ENCODE data around the gene UBE2L6. TPM values are rescaled to one million over a fixed set of nuclear protein-coding genes. Genes with fewer than 3 reads are reported as not detected.

UBE2L6 gene
- polyA plus RNA-seq, 3 donors: 101 to 284 (median 268) TPM

GRCh38 chr11:57523419-57523818 lies 44.1 kb downstream of the UBE2L6 start:
- no peak for TF ChIP-seq CTCF (IDR thresholded peaks at IDR 0.05)
- Histone ChIP-seq H3K79me2 (ENCODE audit: insufficient read depth, low read length) (peaks cover under 1% of the 10 kb centered on the region), H3K36me3 (replicated peaks in 1 of 2; ENCODE audit: control insufficient read depth in 1 of 2, insufficient read depth in 2 of 2, low read length in 2 of 2) (peaks cover under 1% of the 10 kb centered on the region in 2 donors), H3K4me3 (replicated peaks in 1 of 3; ENCODE audit: low read depth in 2 of 3, low read length in 3 of 3) (no peak overlapping the region), H4K20me1 (ENCODE audit: insufficient read depth, low read length) (no peaks in the 10 kb centered on the region), H3K9me3 (replicated peaks in 1 of 2; ENCODE audit: control insufficient read depth in 1 of 2, insufficient read depth in 1 of 2, low read length in 2 of 2) (no peaks in the 10 kb centered on the region), H3K27ac (ENCODE audit: low read depth in 1 of 2, low read length in 2 of 2) (no peak overlapping the region), H3K9ac (ENCODE audit: insufficient read depth, low read length, poor library complexity, severe bottlenecking) (no peak overlapping the region), H3K4me1 (ENCODE audit: control insufficient read depth in 1 of 2, insufficient read depth in 2 of 2, low read length in 2 of 2) (no peaks in the 10 kb centered on the region), H3K4me2 (replicated peaks; ENCODE audit: extremely low read depth, low read length, poor library complexity, severe bottlenecking) (no peak overlapping the region), H3K27me3 (ENCODE audit: control insufficient read depth in 2 of 2, insufficient read depth in 2 of 2, low read length in 2 of 2) (no peaks in the 10 kb centered on the region), H2AFZ (ENCODE audit: insufficient read depth, low read depth, low read length, poor library complexity, severe bottlenecking) (no peak overlapping the region)
- Mint-ChIP-seq H3K4me3 (no peak overlapping the region), H3K4me1 (no peaks in the 10 kb centered on the region), H3K9me3 (peaks cover 0 to 6% (median 0%) of the 10 kb centered on the region in 7 donors), H3K36me3 (peaks cover 10 to 16% of the 10 kb centered on the region in 2 donors), H3K27me3 (ENCODE audit: low read depth in 3 of 3) (peaks cover 0 to 2% (median 0%) of the 10 kb centered on the region in 3 donors), H3K27ac (no peak overlapping the region)
- intact Hi-C loops (cut with micrococcal nuclease): no loop called here
- DNase-seq: no peak
- WGBS (ENCODE audit: insufficient coverage): 100% methylated on average over 3 of the region's 4 CpGs

GRCh38 chr11:57521116-57521515 lies 46.4 kb downstream of the UBE2L6 start:
- H3K27me3 Mint-ChIP-seq (ENCODE audit: low read depth in 3 of 3): peaks cover 0 to 8% (median 2%) of the 10 kb centered on the region in 3 donors
- H2AFZ ChIP-seq (ENCODE audit: insufficient read depth, low read depth, low read length, poor library complexity, severe bottlenecking): no peak overlapping the region
- WGBS (ENCODE audit: insufficient coverage): 100% methylated on average over 1 of the region's 2 CpGs
- no peaks in the 10 kb centered on the region for H3K9me3 ChIP-seq (replicated peaks in 1 of 2; ENCODE audit: control insufficient read depth in 1 of 2, insufficient read depth in 1 of 2, low read length in 2 of 2)
- peaks cover 3 to 7% of the 10 kb centered on the region in 2 donors for H3K36me3 Mint-ChIP-seq
- no peaks in the 10 kb centered on the region for H4K20me1 ChIP-seq (ENCODE audit: insufficient read depth, low read length)
- no peak for DNase-seq
- peaks cover under 1 to 2% of the 10 kb centered on the region in 2 donors for H3K4me1 ChIP-seq (ENCODE audit: control insufficient read depth in 1 of 2, insufficient read depth in 2 of 2, low read length in 2 of 2)
- intact Hi-C loops (cut with micrococcal nuclease): no loop called here
- TF ChIP-seq CTCF (IDR thresholded peaks at IDR 0.05): no peak
- H3K4me2 ChIP-seq (replicated peaks; ENCODE audit: extremely low read depth, low read length, poor library complexity, severe bottlenecking): no peak overlapping the region
- H3K4me3 Mint-ChIP-seq: no peak overlapping the region
- H3K4me3 ChIP-seq (replicated peaks in 1 of 3; ENCODE audit: low read depth in 2 of 3, low read length in 3 of 3): no peak overlapping the region
- H3K27me3 ChIP-seq (ENCODE audit: control insufficient read depth in 2 of 2, insufficient read depth in 2 of 2, low read length in 2 of 2): no peaks in the 10 kb centered on the region
- H3K27ac ChIP-seq (ENCODE audit: low read depth in 1 of 2, low read length in 2 of 2): no peak overlapping the region
- H3K36me3 ChIP-seq (replicated peaks in 1 of 2; ENCODE audit: control insufficient read depth in 1 of 2, insufficient read depth in 2 of 2, low read length in 2 of 2): no peaks in the 10 kb centered on the region
- H3K9me3 Mint-ChIP-seq: peaks cover 0 to 6% (median 0%) of the 10 kb centered on the region in 7 donors
- peaks cover under 1% of the 10 kb centered on the region for H3K79me2 ChIP-seq (ENCODE audit: insufficient read depth, low read length)
- peaks cover 5% of the 10 kb centered on the region for H3K4me1 Mint-ChIP-seq
- no peak overlapping the region for H3K9ac ChIP-seq (ENCODE audit: insufficient read depth, low read length, poor library complexity, severe bottlenecking)
- H3K27ac Mint-ChIP-seq: no peak overlapping the region

Data from CD14-positive monocyte (primary cell).